Pulmonary artery endothelial cell (primary cell): ENCODE measurements around the gene PDGFRB. TPM values are rescaled to one million over a fixed set of nuclear protein-coding genes. Genes with fewer than 3 reads are reported as not detected.

Experiments
- DNase-seq: peaks from one replicate; pipeline ENCODE4 v3.0.0-alpha.2; 2011; ENCODE audit warnings: low read depth, low spot score
- total RNA-seq: library from RNA; depleted of rRNA; stranded (reverse); fragments of >200 nt; gene quantifications from 2 replicates; pipeline ENCODE4 v1.2.3, GENCODE V29; 2014

PDGFRB gene
- total RNA-seq, 1 donor from 2014 or later = 0.07 TPM

DNA sequence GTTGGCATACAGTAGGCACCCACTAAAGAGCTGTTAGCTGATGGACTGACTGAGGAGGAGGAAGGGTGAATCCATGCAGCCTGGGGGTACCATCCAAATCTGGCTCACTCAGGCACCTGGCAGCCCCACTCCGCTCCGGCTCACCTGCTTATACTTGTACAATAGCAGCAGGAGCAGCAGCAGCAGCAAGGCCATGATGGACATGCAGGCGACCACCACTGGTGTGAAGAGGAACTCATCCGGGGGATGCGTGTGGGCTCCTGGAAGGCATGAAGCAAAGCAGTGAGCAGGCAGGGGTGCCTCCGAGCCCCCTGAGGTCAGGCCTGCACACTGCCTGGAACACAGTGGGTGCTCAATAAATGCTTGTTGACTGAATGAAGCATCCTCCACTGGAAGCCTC is 87.6 kb downstream of the PDGFRB start:
- DNase-seq = no peak

DNA sequence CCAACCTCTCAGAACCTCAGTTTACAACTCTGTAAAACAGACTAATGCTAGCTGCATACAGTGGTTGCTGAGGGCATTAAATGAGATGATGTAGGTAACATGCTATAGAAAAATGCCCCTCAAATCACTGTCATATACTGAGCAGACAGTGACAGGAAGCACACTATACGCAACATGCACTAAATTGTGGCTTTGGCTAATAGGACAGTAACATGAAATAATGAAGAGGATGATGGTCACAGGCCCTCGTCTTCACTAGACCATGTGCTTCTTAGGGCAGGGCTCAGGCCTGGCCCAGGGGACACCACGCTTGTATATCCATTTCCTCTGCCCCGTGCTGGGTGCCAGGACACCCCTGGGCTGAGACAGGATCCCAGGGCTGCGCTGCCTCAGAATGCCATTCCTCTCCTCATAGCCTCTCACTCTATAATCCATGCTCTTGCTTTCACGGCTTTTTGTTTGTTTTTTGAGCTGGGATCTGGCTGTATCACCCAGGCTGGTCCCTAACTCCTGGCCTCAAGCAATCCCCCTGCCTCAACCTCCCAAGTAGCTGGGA is 88.2 kb downstream of the PDGFRB start:
- DNase-seq = no peak

DNA sequence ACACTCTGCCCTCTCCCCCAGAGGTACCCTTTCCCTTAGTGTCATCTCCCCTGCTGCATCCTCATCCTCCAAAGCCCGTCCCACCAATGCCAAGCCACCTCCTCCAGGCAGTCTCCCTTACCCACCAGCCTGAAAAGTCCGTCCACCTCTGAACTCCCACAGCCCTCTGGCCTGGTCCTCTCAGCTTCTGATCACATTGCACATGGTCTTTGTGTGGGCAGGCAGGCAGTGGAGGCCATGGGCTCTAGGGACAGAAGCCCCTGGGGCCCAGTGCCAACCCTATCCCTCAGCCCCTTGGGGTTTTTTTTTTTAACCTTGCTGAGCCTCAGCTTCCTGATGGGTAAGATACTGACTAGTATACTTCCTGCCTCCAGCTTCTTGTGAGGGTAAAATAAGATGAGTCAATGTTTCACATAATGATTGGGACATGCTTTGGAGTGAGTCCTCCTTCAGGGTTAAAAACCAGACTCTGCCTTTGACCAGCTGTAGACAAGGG is 88.7 kb downstream of the PDGFRB start:
- DNase-seq = no peak

DNA sequence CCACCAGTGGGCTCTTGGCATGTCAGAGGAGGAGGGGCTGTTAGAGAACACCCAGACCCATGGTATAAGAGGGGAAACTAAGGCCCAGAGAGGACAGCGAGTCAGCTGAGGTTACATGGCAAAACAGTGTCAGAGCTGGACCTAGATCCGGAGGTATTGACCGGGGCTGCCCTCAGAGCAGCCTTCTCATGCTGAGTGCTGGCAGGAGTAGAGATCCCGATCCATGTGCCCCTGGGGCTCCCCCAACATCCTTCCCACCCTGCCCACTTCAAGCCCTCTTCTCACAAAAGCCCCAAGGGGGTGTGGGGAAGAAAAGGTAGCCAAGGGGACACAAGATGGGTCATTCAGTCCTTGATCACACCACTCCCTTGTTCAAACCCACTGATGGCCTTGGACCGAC is 89.2 kb downstream of the PDGFRB start:
- no peak for DNase-seq

GRCh38 chr5:150065886-150066285 is 89.8 kb downstream of the PDGFRB start:
- no peak for DNase-seq

DNA sequence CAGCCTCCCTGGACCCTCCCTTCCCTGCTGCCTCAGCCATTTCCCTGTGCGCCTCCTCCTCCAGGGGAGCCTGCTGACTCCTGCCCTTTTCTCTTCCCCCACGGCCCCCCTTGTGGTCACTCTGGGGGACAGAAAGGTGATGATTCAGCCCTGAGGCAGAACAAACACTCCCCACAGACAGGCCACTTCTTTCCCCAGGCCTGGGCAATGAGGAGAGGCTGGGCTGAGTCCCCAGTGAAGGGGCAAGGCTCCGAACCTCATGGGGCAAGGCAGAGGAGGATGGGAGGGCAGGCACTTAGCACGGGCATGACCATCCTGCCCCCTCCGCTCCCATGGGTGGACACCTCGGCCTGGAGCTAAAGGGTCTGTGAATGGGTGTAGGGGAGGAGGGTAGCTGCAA is 90.3 kb downstream of the PDGFRB start:
- DNase-seq = no peak

DNA sequence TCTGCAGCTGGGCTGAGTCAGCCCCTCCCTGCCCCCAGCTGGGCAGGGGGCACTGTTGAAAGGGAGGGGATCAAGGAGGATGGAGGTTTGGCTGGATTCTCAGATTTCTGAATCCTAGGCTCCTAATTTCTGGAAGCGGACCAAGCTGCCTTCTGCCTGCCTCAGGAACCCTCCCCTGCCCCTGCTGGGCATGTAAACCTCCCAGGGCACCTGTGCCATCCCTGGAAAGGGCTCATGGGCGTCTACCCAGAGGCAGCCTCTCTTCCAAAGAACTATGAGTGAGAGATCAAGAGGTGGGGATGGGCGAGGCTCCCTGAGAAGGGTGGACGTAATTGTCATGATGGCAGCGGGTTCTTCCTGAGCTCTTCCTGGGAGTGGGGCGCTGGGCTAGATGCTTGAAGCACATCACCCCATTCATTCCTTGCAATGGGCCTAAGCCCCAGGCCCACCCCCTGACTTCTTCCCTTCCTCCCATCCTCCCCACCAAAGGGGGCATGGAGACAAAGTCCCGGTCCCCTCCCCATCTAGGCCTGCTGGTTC is 90.9 kb downstream of the PDGFRB start:
- no peak for DNase-seq

Other genes with a start within 250 kb of the PDGFRB start
- not detected in 2 replicates for gene PDE6A, start 211.1 kb downstream of the PDGFRB start, total RNA-seq
- gene SLC26A2, start 195.1 kb downstream of the PDGFRB start, total RNA-seq = 19.8 and 25.1 TPM in 2 replicates
- gene TIGD6, start 155.2 kb downstream of the PDGFRB start, total RNA-seq = 5.0 and 5.6 TPM in 2 replicates
- gene HMGXB3, start 155.1 kb downstream of the PDGFRB start, total RNA-seq = 25.4 and 29.2 TPM in 2 replicates
- not detected in 2 replicates for gene CSF1R, start 69.3 kb downstream of the PDGFRB start, total RNA-seq
- gene CDX1, start 10.9 kb upstream of the PDGFRB start, total RNA-seq = not detected in 2 replicates
- not detected in 2 replicates for gene SLC6A7, start 34.2 kb upstream of the PDGFRB start, total RNA-seq
- gene CAMK2A, start 133.9 kb upstream of the PDGFRB start, total RNA-seq = not detected in 2 replicates
- gene ARSI, start 147.1 kb upstream of the PDGFRB start, total RNA-seq = 0.04 TPM in 1 of 2 replicates, not detected in the other
- 20.0 and 41.1 TPM in 2 replicates for gene TCOF1, start 201.9 kb upstream of the PDGFRB start, total RNA-seq